ENCODE data around the gene WWC1.
A peak's percentile ranks its signal among the peaks of the same experiment; 100 is the strongest.

Gene WWC1

DNA sequence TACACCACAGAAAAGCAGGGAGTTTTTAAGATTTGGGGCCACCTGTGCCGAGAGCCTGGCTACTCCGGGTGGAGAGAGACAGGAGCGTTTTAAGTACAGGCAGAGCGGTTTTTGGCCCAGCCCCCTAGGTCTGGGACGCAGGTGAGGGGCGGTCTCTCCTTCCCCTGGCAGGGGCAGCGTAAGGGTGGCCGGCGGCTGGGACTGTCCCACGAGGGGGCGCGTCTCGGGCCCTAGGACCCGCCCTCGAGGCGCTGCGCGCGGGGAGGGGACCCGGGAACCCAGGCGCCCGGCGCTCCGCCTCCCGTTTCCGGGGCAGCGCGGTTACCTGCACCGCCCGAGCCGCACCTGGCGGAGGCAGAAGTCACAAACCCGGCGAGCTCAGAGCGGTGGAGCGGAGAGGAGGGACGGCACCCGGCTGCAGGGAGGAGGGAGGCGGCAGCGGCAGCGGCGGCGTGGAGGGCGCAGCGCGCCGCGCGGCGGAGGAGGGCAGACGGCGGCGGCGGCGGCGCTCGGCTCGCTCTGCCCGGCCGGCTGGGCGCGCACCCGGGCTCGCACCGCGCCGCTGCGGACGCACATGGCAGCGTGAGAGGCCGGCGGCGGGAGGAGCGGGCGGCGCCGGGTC, at the start of gene WWC1:
WWC1 (plus strand) TSS at position 304 of the 622 bp plus-strand sequence. CDS start 508 bp downstream, outside the sequence.
- Mint-ChIP-seq H3K27me3 (ENCODE audit: low read depth) (peaks cover 58% of the 10 kb centered on the region), H3K27ac (no peak within 1 kb of the TSS)

DNA sequence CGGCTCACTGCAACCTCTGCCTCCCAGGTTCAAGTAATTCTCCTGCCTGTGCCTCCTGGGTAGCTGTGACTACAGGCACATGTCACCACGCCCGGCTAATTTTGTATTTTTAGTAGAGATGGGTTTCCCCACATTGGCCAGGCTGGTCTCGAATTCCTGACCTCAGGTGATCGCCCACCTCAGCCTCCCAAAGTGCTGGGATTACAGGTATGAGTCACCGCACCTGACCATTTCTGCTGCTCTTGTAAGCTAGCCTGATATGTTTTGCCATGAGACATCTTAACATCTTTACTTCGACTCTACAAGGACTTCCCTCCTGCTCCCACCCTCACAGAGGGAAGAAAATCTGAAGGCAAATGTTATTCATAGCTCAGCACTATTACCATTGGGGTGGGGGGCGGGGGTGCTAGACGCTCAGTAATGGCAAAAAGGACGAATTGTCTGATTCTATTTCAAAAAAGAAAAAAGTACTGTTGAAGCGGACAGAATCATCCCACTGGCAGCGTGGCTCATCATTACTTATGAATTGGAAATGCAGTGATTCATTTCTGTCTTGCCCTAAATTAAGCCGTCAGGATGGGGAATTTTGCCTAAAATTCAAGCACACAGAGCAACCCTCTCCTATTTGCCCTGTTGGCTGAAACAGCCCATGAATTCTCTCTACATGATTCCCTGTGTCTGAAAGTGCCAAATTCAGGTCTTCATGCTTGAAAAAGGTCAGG, 46.4 kb upstream of the WWC1 start:
- Mint-ChIP-seq H3K36me3 (ENCODE audit: low read depth) (no peaks in the 10 kb centered on the region), H3K27ac (no peak overlapping the region), H3K4me3 (no peak overlapping the region), H3K9me3 (no peaks in the 10 kb centered on the region), H3K4me1 (ENCODE audit: low read depth) (peaks cover 2% of the 10 kb centered on the region), H3K27me3 (ENCODE audit: low read depth) (no peaks in the 10 kb centered on the region)

More for the DNA sequence above, at the start of gene WWC1:
- Mint-ChIP-seq H3K4me1 (ENCODE audit: low read depth) (peaks cover 4% of the 10 kb centered on the region), H3K9me3 (no peaks in the 10 kb centered on the region), H3K4me3 (peak within 1 kb of the TSS; percentile 17), H3K36me3 (ENCODE audit: low read depth) (no peaks in the 10 kb centered on the region)

DNA sequence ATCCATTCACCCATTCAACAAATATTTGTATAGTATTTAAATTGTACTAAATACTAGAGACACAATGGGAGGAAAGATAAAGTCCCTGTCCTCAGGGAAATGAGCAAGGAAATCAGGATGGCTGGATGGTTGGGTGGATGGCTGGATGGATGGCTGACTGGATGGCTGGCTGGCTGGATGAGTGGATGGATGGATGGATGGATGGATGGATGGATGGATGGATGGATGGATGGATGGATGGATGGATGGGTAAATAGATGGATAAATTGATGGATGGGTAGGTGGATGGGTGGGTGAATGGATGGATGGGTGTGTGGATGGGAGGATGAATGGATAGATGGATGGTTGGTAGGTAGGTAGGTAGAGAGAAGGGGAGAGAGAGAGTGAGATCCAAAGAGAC, 41.5 kb upstream of the WWC1 start:
- H3K4me1 Mint-ChIP-seq (ENCODE audit: low read depth): peaks cover 2% of the 10 kb centered on the region

DNA sequence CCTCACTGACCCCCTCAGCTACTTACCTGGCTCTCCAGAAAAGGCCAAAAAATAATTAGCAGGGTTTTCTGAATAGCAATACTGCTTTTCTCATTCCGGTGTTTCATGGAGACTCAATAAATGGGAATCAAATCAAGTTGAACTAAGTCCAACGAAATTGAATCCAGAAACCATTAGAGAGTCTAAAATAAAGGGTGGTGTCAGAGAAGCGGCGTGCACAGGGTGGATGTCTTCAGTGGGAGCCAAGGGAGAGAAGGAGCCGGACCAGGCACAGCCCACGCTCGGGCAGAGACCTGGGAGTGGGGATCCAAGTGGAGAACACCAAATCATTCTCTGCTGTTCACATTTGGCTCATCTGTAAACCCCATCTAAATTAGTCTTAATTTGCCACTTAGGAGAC, 40.2 kb upstream of the WWC1 start:
- H3K27ac Mint-ChIP-seq: no peak overlapping the region
- no peaks in the 10 kb centered on the region for H3K9me3 Mint-ChIP-seq
- H3K4me1 Mint-ChIP-seq (ENCODE audit: low read depth): peaks cover 2% of the 10 kb centered on the region
- H3K36me3 Mint-ChIP-seq (ENCODE audit: low read depth): no peaks in the 10 kb centered on the region
- no peaks in the 10 kb centered on the region for H3K27me3 Mint-ChIP-seq (ENCODE audit: low read depth)
- H3K4me3 Mint-ChIP-seq: no peak overlapping the region

More for the DNA sequence above, 41.5 kb upstream of the WWC1 start:
- H3K4me3 Mint-ChIP-seq: no peak overlapping the region
- H3K27me3 Mint-ChIP-seq (ENCODE audit: low read depth): no peaks in the 10 kb centered on the region
- no peaks in the 10 kb centered on the region for H3K9me3 Mint-ChIP-seq
- H3K27ac Mint-ChIP-seq: no peak overlapping the region
- no peaks in the 10 kb centered on the region for H3K36me3 Mint-ChIP-seq (ENCODE audit: low read depth)

DNA sequence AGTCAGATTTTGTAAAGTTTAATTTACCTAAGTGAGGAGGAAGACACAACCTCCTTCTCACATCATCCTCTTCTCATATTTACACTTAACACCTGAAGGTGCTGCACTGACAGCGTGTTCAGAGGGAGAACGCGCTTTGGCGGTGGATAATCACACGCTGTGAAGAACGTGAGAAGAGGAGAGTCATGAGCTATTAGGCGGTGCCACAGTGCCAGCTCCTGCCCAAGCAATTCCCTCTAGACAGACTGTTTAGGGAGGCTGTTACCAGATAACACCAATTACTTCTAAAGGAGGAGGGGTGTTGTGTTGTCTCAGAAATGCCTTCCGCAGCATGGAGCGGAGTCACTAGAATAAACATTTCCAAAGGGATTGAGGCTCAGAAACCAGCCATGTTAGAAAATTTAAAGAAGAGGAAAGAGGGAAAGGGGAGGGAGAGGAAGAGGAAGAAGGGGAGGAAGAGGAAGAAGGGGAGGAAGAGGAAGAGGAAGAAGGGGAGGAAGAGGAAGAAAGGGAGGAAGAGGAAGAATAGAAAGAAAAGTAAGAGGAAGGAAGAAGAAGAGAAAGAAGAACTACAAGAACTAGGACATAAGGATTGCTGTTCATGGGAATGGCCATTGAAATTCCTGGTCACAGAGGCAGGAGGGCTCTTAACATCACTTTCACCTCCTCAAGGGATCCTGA, 37.3 kb upstream of the WWC1 start:
- Mint-ChIP-seq H3K27ac (no peak overlapping the region), H3K4me1 (ENCODE audit: low read depth) (no peaks in the 10 kb centered on the region), H3K36me3 (ENCODE audit: low read depth) (no peaks in the 10 kb centered on the region), H3K4me3 (no peak overlapping the region), H3K9me3 (no peaks in the 10 kb centered on the region), H3K27me3 (ENCODE audit: low read depth) (no peaks in the 10 kb centered on the region)

DNA sequence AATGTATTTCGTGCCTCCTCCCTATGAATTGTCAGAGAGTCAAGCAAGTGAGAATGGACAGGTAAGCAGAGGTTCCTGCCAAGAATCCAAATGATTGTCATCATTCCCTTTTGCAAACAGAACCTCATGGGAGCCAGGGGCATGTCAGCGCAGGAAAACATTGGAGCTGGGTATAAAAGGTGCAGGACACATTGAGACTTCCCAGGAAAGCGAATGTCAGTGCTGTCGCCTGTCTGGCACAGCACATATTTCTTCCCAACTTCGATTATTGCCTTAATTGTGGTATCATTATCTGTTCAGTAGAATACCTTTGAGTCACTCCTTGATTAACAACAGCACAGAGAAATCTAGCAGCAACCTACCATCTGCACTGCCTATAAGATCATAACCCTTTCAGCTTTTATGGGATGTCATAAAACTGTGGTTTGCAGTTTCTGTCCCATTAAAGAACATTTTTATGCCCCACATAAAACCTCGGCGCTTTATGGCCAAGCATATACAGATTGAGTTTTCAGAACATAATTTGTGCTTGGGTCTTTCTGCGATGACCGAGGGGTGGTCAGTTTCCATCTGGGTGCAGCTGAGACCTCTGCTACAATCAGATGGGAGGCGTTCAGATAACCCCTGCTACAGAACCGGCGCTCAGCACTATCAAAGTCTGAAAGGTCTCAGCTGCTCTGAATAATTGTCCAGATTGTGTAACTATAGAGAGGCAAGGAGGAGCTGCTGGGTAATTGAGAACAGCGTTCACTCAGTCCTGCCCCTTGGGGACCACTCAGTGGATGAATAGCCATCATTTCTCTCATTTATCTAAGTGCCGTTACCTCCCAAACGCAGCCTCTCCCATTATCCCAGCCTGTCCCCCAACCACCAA, 30.9 kb upstream of the WWC1 start:
- Mint-ChIP-seq H3K36me3 (ENCODE audit: low read depth) (no peaks in the 10 kb centered on the region), H3K27ac (no peak overlapping the region), H3K27me3 (ENCODE audit: low read depth) (no peaks in the 10 kb centered on the region), H3K4me1 (ENCODE audit: low read depth) (no peaks in the 10 kb centered on the region), H3K9me3 (no peaks in the 10 kb centered on the region), H3K4me3 (no peak overlapping the region)

DNA sequence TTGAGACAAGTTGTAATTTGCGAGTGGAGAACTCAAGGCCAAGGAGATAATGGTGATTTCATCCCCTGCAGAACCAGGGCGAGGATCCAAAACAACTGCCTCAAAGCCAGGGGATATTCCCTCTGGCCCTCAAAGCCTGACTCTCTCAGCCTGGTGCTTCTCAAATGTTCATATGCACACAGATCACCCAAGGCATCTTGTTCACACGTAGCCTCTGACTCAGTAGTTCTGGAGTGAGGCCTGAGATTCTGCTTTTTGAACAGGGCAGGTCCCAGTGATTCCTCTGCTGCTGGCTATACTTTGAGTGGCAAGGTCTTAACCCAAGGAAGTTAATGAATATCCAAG, 30.2 kb upstream of the WWC1 start:
- Mint-ChIP-seq H3K36me3 (ENCODE audit: low read depth) (no peaks in the 10 kb centered on the region), H3K4me3 (no peak overlapping the region), H3K27ac (no peak overlapping the region), H3K4me1 (ENCODE audit: low read depth) (no peaks in the 10 kb centered on the region), H3K27me3 (ENCODE audit: low read depth) (no peaks in the 10 kb centered on the region), H3K9me3 (no peaks in the 10 kb centered on the region)

DNA sequence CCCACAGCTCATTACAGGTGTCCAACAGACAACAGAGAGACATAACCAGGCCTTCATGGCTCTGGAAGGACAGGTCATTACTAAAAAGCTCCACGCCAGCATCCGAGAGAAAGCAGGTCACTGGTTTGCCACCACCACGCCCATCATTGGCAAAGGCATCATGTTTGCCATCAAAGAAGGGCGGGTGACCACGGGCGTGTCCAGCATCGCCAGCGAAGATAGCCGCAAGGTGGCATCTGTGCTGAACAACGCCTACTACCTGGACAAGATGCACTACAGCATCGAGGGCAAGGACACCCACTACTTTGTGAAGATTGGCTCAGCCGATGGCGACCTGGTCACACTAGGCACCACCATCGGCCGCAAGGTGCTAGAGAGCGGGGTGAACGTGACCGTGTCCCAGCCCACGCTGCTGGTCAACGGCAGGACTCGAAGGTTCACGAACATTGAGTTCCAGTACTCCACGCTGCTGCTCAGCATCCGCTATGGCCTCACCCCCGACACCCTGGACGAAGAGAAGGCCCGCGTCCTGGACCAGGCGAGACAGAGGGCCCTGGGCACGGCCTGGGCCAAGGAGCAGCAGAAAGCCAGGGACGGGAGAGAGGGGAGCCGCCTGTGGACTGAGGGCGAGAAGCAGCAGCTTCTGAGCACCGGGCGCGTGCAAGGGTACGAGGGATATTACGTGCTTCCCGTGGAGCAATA, 29.3 kb upstream of the WWC1 start:
- H3K36me3 Mint-ChIP-seq (ENCODE audit: low read depth): no peaks in the 10 kb centered on the region
- no peak overlapping the region for H3K27ac Mint-ChIP-seq
- H3K9me3 Mint-ChIP-seq: no peaks in the 10 kb centered on the region
- H3K27me3 Mint-ChIP-seq (ENCODE audit: low read depth): no peaks in the 10 kb centered on the region
- H3K4me3 Mint-ChIP-seq: no peak overlapping the region
- no peaks in the 10 kb centered on the region for H3K4me1 Mint-ChIP-seq (ENCODE audit: low read depth)

DNA sequence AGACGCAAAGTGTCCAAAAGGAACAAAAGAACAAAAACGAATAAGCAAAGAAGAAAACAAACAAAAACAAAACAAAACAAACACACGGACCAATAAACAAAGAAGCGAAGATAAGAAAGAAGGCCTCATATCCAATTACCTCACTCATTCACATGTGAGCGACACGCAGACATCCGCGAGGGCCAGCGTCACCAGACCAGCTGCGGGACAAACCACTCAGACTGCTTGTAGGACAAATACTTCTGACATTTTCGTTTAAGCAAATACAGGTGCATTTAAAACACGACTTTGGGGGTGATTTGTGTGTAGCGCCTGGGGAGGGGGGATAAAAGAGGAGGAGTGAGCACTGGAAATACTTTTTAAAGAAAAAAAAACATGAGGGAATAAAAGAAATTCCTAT, 28.3 kb upstream of the WWC1 start:
- Mint-ChIP-seq H3K4me1 (ENCODE audit: low read depth) (no peaks in the 10 kb centered on the region), H3K27me3 (ENCODE audit: low read depth) (no peaks in the 10 kb centered on the region), H3K27ac (no peak overlapping the region), H3K9me3 (no peaks in the 10 kb centered on the region), H3K36me3 (ENCODE audit: low read depth) (no peaks in the 10 kb centered on the region), H3K4me3 (no peak overlapping the region)

DNA sequence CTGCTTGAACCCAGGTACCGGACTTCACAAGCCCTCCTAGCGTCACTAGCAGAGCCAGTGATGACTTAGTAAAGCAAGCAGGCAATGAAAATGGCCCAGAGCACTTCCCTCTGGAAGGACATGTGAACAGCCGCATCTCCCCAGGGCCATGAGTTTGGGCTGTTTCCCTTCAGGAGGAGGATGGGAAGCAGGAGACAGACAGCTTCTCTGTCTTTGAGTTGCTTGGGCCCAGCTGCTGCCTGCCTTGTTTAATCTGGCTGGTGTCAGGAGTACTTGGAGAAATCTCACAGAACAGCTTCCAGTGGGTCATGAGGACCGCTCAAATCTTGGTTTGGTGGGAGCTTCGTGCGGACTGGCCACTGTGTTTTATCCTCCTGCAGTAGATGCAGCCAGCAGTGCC, 25.4 kb upstream of the WWC1 start:
- Mint-ChIP-seq H3K27me3 (ENCODE audit: low read depth) (peaks cover 12% of the 10 kb centered on the region), H3K27ac (no peak overlapping the region), H3K4me1 (ENCODE audit: low read depth) (no peaks in the 10 kb centered on the region), H3K9me3 (no peaks in the 10 kb centered on the region), H3K4me3 (no peak overlapping the region), H3K36me3 (ENCODE audit: low read depth) (no peaks in the 10 kb centered on the region)

DNA sequence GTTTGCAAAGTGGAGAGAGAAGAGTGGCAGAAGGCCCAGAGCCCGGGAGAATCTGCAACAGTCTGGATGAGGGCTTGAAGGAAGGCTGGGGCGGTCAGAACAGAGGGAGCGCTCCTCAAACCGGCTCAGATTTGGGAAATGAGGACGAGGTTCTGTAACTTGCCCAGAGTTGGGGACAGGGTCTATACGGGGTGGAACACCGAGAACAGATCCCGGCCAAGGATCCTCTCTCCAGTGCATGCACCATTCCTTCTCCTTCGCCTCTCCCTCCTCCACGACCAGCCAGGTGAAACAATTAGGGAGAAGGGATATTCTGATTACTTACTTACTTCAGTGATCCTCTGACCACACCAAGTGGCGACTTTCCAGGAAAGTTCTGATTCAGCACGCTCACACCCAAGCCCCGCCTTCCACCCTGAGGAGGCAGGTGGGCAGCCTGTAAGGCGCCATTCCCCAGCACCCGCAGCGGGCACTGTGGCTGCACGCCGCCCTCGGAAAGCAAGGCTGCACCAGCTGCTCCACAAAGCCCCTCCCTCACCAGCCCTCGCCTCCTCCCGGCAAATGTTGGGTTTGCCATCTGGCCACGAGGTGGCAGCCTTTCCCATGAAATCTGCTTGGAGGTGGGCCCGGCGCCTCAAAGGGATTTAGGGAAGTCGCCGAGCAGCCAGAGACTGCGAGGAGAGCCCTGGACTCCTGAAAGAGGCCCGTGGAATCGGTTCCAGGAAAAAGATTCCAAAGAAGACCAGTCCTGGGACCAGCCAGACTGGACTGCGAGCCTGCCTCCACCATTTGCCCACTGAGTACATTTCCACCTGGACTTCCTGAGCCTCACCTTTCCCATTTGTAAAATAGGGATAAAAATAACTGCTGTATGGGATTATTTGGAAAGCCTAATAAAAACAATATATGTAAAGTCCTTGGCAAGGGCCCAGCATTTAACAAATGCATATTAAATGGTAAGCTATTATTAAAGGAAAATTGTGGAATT, 22.2 kb upstream of the WWC1 start:
- Mint-ChIP-seq H3K9me3 (no peaks in the 10 kb centered on the region), H3K27me3 (ENCODE audit: low read depth) (peaks cover 12% of the 10 kb centered on the region), H3K36me3 (ENCODE audit: low read depth) (no peaks in the 10 kb centered on the region), H3K27ac (no peak overlapping the region), H3K4me1 (ENCODE audit: low read depth) (no peaks in the 10 kb centered on the region), H3K4me3 (no peak overlapping the region)

DNA sequence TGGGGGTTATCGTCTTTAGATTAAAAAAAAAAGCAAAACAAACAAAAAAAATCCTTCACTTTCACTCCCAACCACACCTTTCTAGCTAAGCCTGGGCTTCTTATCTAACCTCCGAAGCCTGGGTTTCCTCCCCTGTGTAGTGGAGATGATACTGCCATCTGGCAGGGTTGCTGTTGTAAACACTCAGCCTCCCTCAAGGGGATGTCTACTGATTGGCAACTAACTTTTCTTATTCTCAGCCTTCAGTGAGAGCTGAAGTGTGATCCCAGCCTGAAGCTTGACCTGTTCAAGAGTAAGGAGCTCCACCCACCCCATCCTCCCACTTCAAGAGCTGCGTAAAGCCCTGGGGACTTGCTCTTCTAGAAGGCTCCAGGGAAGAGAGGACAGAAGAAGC, 21.5 kb upstream of the WWC1 start:
- Mint-ChIP-seq H3K36me3 (ENCODE audit: low read depth) (no peaks in the 10 kb centered on the region), H3K4me1 (ENCODE audit: low read depth) (no peaks in the 10 kb centered on the region), H3K9me3 (no peaks in the 10 kb centered on the region), H3K27me3 (ENCODE audit: low read depth) (peaks cover 12% of the 10 kb centered on the region), H3K4me3 (no peak overlapping the region), H3K27ac (no peak overlapping the region)

DNA sequence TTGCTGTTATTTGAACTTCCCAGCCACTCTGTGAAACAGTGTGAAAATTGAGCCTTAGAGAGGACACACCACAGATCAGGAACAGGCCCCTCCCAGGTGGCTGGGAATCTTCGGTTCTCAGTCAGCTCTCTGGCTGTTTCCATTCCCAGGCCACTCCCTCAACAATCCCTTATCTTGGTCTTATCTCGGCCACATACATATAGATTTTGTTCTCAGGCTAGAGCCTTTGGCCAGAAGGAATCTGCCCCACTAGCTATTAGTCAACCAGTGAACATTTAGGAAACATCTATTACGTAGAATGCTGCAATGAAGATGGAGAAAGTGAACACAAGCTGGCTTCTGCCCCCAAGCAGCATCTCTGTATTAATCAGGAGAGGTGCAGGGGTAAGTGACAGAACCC, 21.0 kb upstream of the WWC1 start:
- Mint-ChIP-seq H3K36me3 (ENCODE audit: low read depth) (no peaks in the 10 kb centered on the region), H3K4me1 (ENCODE audit: low read depth) (no peaks in the 10 kb centered on the region), H3K9me3 (no peaks in the 10 kb centered on the region), H3K4me3 (no peak overlapping the region), H3K27me3 (ENCODE audit: low read depth) (peaks cover 12% of the 10 kb centered on the region), H3K27ac (no peak overlapping the region)
